Brain microvascular endothelial cell (primary cell): ENCODE measurements around the gene MYH15.

Experiments
- DNase-seq: peaks from one replicate; pipeline ENCODE4 v3.0.0-alpha.2; 2020
- H3K27ac ChIP-seq: fragments of 250-450 bp; sonication (Bioruptor Pico); 2 replicates; pipeline ENCODE4 v1.5.1; 2020; ENCODE audit warnings: mild to moderate bottlenecking, moderate library complexity
- H3K27me3 ChIP-seq: fragments of 250-450 bp; sonication (Bioruptor Pico); replicated peaks from 2 replicates; pipeline ENCODE4 v1.5.1; 2020; ENCODE audit warnings: mild to moderate bottlenecking
- H3K36me3 ChIP-seq: fragments of 250-450 bp; sonication (Bioruptor Pico); replicated peaks from 2 replicates; pipeline ENCODE4 v1.5.1; 2020; ENCODE audit warnings: mild to moderate bottlenecking
- H3K4me3 ChIP-seq: 2 replicates; pipeline ENCODE4 v1.5.1; 2011; ENCODE audit warnings: low read depth, mild to moderate bottlenecking, control low read depth, low read length, moderate library complexity
- in situ Hi-C: cut with HindIII; loops from 2 replicates; pipeline ENCODE4 v1.10.0; 2017; ENCODE audit warnings: low sequenced_read_pairs, low pct_ligation_motif_present
- TF ChIP-seq, protein P1 (sequence below): IDR thresholded peaks from 2 replicates; pipeline ENCODE4 v1.5.1; 2011; ENCODE audit warnings: low read depth, mild to moderate bottlenecking, moderate library complexity, low read length, control low read depth, inconsistent platforms; ENCODE audit errors: missing control alignments

Gene MYH15

GRCh38 chr3:108500728-108501127, 9.7 kb downstream of the MYH15 start:
- no peak overlapping the region for H3K27ac ChIP-seq
- H3K36me3 ChIP-seq, result no peaks in the 10 kb centered on the region
- H3K4me3 ChIP-seq, result no peak overlapping the region
- TF ChIP-seq, protein P1, sequence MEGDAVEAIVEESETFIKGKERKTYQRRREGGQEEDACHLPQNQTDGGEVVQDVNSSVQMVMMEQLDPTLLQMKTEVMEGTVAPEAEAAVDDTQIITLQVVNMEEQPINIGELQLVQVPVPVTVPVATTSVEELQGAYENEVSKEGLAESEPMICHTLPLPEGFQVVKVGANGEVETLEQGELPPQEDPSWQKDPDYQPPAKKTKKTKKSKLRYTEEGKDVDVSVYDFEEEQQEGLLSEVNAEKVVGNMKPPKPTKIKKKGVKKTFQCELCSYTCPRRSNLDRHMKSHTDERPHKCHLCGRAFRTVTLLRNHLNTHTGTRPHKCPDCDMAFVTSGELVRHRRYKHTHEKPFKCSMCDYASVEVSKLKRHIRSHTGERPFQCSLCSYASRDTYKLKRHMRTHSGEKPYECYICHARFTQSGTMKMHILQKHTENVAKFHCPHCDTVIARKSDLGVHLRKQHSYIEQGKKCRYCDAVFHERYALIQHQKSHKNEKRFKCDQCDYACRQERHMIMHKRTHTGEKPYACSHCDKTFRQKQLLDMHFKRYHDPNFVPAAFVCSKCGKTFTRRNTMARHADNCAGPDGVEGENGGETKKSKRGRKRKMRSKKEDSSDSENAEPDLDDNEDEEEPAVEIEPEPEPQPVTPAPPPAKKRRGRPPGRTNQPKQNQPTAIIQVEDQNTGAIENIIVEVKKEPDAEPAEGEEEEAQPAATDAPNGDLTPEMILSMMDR, result peak; percentile 12
- in situ Hi-C loops, result no loop called here
- DNase-seq, result peak; percentile 3
- no peaks in the 10 kb centered on the region for H3K27me3 ChIP-seq

DNA sequence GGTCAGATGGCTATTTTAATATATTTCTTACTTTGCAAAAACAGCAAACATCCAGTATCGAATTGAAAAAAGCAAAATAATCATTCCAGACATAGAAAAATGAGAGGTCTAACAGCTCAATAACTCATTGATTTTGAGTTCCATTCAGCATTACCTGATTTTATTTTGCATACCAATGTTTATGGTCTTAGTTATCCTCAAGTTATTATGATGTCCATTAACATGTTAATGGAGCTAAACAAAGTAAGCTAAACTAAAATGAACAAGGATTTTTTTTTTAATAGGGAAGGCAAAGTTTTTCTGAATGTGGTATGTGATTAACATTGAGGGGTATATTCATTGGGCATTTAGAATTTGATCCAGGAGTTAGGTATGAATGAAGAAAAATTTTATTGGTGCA, 13.1 kb downstream of the MYH15 start:
- Histone ChIP-seq H3K27me3 (no peaks in the 10 kb centered on the region), H3K27ac (no peak overlapping the region), H3K36me3 (no peaks in the 10 kb centered on the region), H3K4me3 (no peak overlapping the region)
- in situ Hi-C loops, result no loop called here
- TF ChIP-seq, protein P1, result no peak
- no peak for DNase-seq

GRCh38 chr3:108495717-108496116, 14.7 kb downstream of the MYH15 start:
- no peaks in the 10 kb centered on the region for H3K27me3 ChIP-seq
- TF ChIP-seq, protein P1, result no peak
- no peak for DNase-seq
- no peak overlapping the region for H3K4me3 ChIP-seq
- H3K36me3 ChIP-seq, result no peaks in the 10 kb centered on the region
- H3K27ac ChIP-seq, result no peak overlapping the region
- in situ Hi-C loops, result no loop called here

DNA sequence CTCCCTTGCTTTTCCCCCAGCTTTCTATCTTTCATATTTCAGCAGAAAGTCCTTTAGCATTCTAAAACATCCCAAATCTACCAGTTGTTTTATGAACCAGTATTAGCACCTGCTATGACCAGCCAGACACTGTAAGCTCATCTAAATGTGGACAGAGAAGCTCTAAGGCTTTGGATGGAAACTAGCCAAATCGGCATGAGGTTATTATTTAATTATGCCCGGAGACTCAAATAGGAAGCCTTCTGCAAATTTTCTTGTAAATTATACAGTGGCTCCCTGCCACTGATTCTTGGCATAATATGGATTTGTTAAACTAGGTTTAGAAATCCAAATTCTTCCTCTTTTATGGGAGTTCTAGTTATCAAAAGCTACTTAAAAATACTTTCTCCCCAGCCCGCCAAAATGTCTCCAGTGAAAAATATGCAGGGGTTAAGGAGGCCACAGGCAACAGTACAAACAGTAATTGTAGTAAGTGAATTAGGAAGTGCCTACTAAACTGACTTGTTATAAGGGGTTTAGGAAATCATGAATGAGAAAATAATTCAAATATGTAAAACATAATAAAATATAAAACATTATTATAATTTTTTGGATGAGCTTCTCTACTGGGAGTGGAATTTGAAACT, 15.4 kb downstream of the MYH15 start:
- in situ Hi-C loops, result no loop called here

DNA sequence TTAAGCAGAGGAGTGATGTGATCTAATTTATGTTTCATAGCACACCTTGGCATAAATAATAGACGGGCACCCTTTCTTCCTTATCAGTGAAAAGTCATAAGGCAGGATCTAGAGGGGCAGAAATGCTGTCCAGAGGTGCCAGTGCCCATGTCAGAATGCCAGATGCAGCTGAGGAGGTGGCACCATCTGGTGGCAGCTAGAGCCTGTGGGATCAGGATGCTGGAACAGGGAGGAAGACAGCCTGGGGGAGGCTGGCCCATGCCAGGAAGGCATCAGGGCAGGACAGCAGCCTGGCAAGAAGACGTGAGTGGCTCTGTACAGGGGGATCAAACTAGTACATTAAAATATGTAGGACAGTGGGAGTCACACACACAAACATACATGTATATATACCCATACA, 16.5 kb downstream of the MYH15 start:
- Histone ChIP-seq H3K27ac (no peak overlapping the region), H3K36me3 (no peaks in the 10 kb centered on the region), H3K4me3 (no peak overlapping the region), H3K27me3 (no peaks in the 10 kb centered on the region)
- DNase-seq, result no peak
- in situ Hi-C loops, result no loop called here
- TF ChIP-seq, protein P1, result peak; percentile 53

More for the DNA sequence above, 15.4 kb downstream of the MYH15 start:
- H3K36me3 ChIP-seq, result no peaks in the 10 kb centered on the region
- TF ChIP-seq, protein P1, result no peak
- H3K27me3 ChIP-seq, result no peaks in the 10 kb centered on the region
- no peak overlapping the region for H3K4me3 ChIP-seq
- no peak overlapping the region for H3K27ac ChIP-seq
- DNase-seq, result no peak

GRCh38 chr3:108491456-108491855, 18.9 kb downstream of the MYH15 start:
- Histone ChIP-seq H3K27me3 (no peaks in the 10 kb centered on the region), H3K36me3 (no peaks in the 10 kb centered on the region), H3K27ac (no peak overlapping the region), H3K4me3 (no peak overlapping the region)
- DNase-seq, result no peak
- TF ChIP-seq, protein P1, result no peak
- in situ Hi-C loops, result no loop called here
